Measurements from ENCODE around the gene GPA33. TPM values are rescaled to one million over a fixed set of nuclear protein-coding genes. Genes with fewer than 3 reads are reported as not detected.
A peak's percentile ranks its signal among the peaks of the same experiment; 100 is the strongest.

GPA33 gene
- total and polyA plus RNA-seq, 9 of the 15 experiments (the other 6 are each of a cell fraction or from before 2014, with no cell fraction given), result 0.13 TPM; not detected in 8

DNA sequence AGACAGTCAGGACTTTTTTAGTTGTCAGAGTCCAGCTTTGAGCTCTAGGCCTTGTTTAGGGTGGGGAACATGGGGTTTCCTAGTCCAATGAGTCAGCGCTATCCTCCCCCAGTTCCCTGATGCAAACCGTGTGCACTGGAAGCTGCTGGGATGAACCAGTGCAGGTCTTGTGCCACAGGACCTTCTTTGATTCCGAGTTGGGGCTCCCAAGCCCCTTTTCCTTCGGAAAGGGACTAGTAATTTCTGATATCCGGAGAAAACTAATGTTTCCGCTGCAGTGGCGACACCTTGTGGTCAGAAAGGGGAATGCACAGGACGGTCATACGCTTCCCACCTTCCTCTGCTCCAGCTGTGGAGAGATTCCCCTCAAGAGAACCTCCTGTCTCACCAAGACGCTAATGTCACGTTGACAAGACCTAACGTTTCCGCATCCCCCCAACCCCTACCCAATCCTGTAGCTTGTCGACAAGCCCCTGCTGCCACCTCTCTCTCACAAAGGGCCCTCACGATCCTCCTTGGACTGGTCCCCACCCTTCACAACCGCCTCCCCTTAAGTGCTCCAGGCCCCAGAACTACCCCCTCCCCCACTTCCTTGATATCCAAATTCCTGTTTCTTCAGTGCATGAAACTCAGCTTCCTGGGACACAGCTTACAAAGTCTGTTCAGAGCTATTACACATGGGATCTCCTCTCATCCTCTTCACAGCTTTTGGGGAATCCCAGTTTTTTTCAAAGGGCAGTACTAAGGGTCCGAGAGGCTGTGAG lies 30.9 kb downstream of the GPA33 start (continued):
- TF ChIP-seq MXI1 (IDR thresholded peaks at IDR 0.05; ENCODE audit: low read depth, low read length), result no peak
- TF ChIP-seq GABPB1 (CRISPR knock-in tag; IDR thresholded peaks at IDR 0.05), result 0 out of 2 replicates have a peak, but pooled peaks have one; percentile 52
- TF ChIP-seq, protein P1, sequence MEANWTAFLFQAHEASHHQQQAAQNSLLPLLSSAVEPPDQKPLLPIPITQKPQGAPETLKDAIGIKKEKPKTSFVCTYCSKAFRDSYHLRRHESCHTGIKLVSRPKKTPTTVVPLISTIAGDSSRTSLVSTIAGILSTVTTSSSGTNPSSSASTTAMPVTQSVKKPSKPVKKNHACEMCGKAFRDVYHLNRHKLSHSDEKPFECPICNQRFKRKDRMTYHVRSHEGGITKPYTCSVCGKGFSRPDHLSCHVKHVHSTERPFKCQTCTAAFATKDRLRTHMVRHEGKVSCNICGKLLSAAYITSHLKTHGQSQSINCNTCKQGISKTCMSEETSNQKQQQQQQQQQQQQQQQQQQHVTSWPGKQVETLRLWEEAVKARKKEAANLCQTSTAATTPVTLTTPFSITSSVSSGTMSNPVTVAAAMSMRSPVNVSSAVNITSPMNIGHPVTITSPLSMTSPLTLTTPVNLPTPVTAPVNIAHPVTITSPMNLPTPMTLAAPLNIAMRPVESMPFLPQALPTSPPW (CRISPR knock-in tag; IDR thresholded peaks at IDR 0.05), result peak; percentile 27; the same call in 1 of the 2 replicates
- peak; percentile 91 for TF ChIP-seq SMC3 (conservative IDR thresholded peaks at IDR 0.05; ENCODE audit: insufficient read depth, low read depth, low read length)
- TF ChIP-seq, protein P2, sequence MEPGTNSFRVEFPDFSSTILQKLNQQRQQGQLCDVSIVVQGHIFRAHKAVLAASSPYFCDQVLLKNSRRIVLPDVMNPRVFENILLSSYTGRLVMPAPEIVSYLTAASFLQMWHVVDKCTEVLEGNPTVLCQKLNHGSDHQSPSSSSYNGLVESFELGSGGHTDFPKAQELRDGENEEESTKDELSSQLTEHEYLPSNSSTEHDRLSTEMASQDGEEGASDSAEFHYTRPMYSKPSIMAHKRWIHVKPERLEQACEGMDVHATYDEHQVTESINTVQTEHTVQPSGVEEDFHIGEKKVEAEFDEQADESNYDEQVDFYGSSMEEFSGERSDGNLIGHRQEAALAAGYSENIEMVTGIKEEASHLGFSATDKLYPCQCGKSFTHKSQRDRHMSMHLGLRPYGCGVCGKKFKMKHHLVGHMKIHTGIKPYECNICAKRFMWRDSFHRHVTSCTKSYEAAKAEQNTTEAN (CRISPR knock-in tag; IDR thresholded peaks at IDR 0.05), result no peak
- TF ChIP-seq, protein P3, sequence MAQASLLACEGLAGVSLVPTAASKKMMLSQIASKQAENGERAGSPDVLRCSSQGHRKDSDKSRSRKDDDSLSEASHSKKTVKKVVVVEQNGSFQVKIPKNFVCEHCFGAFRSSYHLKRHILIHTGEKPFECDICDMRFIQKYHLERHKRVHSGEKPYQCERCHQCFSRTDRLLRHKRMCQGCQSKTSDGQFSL (CRISPR knock-in tag; IDR thresholded peaks at IDR 0.05), result no peak
- TF ChIP-seq, protein P3 (tag; IDR thresholded peaks at IDR 0.05), result no peak
- TF ChIP-seq, protein P4, sequence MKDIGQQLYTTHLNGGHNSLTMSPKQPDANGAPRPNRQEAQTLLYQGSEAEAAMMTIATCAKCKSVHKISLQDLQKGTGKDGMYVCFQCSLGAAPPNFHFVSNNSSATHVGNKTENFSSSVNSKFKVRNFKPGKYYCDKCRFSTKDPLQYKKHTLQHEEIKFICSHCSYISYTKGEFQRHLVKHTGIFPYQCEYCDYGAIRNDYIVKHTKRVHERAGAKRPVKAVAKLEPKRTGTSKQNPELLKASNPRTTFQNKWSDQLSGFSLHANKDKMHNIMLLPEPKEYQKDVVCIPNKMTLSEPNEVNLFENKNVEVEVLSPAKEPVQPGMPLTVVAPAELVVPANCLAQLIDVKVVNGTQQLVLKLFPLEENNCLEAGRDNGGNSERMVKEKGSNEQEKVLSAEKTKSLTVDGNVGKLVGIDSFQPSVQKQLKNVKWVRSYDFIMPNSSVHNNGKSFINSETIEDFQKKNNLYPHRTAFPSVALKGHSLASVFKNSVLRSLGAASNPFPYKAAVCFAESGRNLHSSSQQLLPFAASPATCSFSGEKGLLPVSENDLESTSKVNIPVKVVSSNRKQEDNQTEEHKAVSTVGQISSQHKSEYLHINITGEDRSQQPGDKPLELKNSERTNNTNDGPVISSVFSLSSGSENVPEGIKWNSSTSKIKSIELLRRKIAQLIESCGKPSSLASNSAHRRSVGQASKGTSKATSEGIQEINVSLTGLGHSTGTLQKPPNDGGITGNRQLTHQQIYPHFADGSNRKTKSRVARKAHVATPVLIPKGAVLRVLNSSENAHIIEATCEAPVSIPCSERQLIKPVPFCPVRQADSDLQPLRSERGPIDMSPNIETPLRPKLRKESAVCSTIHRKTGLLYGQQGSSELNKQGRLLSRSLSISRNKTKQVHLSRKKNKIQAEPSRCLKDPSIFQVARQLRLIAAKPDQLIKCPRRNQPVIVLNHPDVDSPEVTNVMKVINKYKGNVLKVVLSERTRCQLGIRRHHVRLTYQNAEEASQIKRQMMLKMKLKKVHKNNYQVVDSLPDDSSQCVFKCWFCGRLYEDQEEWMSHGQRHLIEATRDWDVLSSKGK (CRISPR knock-in tag; IDR thresholded peaks at IDR 0.05), result no peak
- TF ChIP-seq ZNF146 (CRISPR knock-in tag; IDR thresholded peaks at IDR 0.05; ENCODE audit: unreplicated experiment), result no peak
- peak; percentile 15; the same call in 1 of the 2 replicates for TF ChIP-seq SMARCA4 (IDR thresholded peaks at IDR 0.05)
- TF ChIP-seq CC2D1A (IDR thresholded peaks at IDR 0.05), result peak; percentile 72
- TF ChIP-seq, protein P5, sequence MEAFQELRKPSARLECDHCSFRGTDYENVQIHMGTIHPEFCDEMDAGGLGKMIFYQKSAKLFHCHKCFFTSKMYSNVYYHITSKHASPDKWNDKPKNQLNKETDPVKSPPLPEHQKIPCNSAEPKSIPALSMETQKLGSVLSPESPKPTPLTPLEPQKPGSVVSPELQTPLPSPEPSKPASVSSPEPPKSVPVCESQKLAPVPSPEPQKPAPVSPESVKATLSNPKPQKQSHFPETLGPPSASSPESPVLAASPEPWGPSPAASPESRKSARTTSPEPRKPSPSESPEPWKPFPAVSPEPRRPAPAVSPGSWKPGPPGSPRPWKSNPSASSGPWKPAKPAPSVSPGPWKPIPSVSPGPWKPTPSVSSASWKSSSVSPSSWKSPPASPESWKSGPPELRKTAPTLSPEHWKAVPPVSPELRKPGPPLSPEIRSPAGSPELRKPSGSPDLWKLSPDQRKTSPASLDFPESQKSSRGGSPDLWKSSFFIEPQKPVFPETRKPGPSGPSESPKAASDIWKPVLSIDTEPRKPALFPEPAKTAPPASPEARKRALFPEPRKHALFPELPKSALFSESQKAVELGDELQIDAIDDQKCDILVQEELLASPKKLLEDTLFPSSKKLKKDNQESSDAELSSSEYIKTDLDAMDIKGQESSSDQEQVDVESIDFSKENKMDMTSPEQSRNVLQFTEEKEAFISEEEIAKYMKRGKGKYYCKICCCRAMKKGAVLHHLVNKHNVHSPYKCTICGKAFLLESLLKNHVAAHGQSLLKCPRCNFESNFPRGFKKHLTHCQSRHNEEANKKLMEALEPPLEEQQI (IDR thresholded peaks at IDR 0.05), result peak; percentile 61; the same call in 1 of the 2 replicates
- no peak for TF ChIP-seq TCFL5 (CRISPR knock-in tag; conservative IDR thresholded peaks at IDR 0.05)
- TF ChIP-seq MAZ (CRISPR knock-in tag; conservative IDR thresholded peaks at IDR 0.05 in 1 of 2, IDR thresholded peaks at IDR 0.05 in 1 of 2), result peak in 1 of 2 experiments; percentile 49; a peak in 1 of 4 replicates
- peak; percentile 20; the same call in 1 of the 2 replicates for TF ChIP-seq ATF7 (IDR thresholded peaks at IDR 0.05)
- peak; percentile 37; the same call in 1 of the 2 replicates for TF ChIP-seq TEAD4 (IDR thresholded peaks at IDR 0.05; ENCODE audit: low read length)
- TF ChIP-seq TEAD4 (CRISPR knock-in tag; IDR thresholded peaks at IDR 0.05; ENCODE audit: borderline replicate concordance), result no peak
